Stimulated activated naive CD4-positive, alpha-beta T cell (primary cell): ENCODE measurements around the gene SLC25A21.
"Not testable (repeated sequence)": the region's sequence is repeated elsewhere in the genome, so short reads cannot be mapped to it uniquely, and the experiment has no call there.

Experiments used
- DNase-seq, 6 experiments: peaks; one replicate each; lab custom pipeline; 2025; lab: John Stamatoyannopoulos, UW

Gene SLC25A21

DNA sequence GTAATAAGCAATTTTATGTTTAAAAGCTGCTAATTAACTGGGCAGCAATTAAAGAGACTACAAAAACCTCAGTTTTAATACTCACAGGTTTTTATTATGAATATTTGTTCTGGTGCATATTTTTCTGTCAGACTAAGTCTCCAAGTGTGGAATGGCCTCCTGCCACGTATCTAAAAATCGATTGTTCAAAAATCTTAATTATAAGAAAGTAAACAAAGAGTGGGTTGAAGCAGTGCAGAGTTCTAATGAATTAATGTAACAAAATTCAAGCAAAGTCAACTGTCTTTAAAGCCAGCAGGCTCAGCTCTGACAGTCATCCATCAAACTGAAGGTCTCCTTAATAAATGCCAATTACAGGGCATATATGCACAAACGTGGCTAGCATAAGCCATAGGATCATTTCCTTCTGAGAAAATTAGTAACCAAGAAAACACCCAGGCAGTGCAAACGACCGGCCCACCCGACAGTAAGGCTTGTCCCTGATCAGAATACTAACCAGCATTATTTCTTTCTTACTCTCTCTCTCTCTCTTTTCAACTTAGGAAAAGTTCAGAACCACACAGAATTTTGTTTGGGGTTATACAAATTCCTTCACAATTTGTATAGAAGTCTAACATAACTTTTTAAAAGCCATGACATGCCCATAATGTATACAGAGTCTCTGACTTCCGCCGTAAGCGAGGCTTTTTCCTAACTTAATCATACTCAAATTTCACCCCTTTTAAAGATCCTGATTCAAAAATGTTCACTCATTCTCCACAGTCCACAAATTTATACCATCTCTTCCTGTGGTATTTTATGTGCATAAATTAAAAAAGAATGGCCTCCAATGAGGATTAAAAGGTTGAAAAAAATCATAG is 83.8 kb downstream of the SLC25A21 start:
- no peak for DNase-seq

GRCh38 chr14:37087520-37087919 is 84.9 kb downstream of the SLC25A21 start:
- no peak for DNase-seq

DNA sequence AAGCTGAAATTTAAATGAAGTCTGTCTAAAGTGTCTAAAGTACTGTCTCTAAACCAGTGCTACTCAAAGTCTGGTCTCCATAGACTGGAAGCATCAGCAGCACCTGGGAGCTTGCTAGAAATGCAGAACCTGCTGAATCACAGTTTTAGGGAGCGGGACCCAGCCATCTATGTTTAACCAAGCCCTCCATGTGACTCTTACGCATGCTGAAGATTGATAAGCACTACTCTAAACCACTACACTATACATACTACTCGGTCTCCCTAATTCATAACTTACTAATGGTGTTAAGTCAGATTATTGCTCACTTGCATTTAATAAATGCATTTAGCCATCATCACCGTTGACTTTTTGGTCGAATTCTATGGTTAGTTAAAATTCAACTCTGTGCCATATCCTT is 88.8 kb downstream of the SLC25A21 start:
- no peak for DNase-seq

DNA sequence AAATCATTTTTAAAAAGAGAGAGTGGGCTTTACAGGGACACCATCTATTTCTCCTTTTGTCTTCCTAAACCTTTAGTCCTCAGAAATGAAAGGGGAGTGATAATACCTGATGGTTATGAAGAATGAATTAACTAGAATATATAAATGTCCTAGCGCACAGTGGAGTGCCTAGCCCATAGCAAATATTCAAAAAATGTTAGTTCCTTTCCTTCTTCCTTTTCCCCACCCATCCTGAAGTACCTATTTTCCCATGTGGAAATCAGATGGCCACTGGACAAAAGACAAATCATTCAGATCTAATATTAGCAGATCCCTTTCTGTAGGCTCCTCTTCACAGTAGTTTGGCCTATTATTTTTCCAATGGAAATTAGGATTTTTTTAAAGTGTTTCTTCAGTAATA is 90.0 kb downstream of the SLC25A21 start:
- DNase-seq, result no peak

GRCh38 chr14:37081856-37082255 is 90.5 kb downstream of the SLC25A21 start:
- no peak for DNase-seq

DNA sequence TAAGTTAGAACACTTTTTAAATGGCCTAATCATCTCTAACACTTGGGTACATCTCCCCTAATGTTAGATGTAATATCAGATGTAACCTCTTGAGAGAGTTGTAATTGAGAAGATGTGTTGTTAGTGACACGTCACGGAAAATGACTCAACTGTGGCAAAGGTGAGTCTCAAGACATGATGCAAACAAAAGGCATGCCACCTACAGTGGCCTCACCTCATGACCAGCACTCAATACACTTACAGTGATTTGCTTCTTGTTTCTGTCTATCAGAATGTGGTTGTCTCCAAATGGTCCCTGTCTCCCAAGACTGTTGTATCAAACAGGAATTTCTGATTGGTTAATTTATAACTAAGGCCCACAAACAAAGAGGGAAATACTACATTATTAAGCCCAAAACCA is 91.2 kb downstream of the SLC25A21 start:
- DNase-seq, result no peak

DNA sequence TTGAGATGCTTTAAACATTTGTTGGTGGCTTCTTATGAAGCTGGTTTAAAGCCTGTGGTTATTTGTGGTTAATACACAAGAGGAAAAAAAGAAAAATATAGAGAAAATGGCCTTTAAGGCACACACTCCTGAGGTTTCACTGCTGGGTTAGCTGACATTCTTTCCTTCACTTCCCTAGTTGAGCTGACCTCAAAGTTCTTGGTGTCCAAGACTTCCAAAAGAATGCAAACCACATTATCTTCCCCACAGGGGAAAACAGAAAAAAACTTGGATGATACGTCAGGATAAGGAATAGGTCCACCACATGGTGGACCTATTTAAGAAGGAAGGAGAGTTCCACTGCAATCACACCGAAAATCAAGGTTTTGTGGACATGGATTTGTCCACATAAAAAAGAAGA is 94.3 kb downstream of the SLC25A21 start:
- no peak for DNase-seq

- not testable (repeated sequence) for DNase-seq
Measured at GRCh38 chr14:37074320-37074719, 98.1 kb downstream of the SLC25A21 start.

DNA sequence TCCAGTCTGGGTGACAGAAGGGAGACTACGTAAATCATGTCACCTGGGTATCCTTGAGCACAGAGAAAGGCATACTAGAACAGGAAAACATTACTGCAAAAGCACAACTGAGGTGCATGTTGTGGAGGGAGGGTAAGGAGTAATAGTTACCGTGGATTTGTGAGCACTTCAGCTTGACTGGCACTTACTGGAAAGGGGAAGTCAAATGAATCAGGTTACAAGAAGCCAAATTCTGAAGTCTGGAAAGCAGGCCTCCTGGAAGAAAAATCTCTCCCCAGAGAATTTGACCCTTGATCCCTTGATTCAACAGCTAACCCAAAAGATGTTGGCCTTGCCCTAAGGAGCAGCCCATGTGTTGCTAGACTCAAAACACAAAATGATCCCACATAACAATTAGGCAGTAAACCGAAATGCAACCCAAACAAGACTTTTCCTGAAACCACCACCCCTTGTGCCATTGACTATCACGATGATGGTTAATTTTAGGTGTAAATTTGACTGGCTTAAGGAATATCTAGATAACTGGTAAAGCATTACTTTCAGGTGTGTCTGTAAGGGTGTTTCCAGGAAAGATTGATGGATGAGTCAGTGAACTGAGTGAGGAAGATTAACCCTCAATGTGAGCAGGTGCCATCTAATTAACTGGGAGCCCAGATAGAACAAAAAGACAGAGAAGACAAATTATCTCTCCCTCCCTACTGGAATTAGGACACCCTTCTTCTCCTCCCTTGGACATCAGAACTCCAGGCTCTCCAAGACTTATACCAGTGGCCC is 108.8 kb downstream of the SLC25A21 start:
- no peak for DNase-seq

DNA sequence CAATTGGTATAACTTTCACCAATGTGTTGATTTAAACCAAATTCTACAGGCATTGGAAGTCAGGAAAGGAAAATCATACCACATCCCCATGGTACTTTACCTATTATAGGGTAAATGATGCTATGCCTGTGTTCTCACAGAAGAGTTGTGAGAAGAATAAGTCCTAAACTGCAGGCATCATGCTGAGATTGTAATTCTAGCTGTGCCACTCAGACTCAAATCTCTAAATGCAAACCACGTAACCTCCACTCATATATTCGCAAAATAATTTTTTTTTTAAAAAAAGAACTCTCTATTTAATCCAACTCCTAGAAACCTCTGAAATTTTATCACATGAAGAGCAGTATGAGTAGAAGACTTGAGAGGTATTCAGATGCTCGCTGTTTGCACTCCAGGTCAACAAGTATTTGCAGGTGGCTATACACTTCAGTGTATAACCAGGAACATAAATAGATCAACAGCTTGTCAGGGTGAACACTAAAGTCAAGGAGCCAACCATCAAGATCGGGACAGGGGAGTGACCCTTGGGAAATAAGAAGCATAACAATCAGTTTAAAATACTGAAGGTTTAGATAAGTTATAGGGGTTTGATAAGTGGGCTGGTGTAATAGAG is 110.1 kb downstream of the SLC25A21 start:
- no peak for DNase-seq

DNA sequence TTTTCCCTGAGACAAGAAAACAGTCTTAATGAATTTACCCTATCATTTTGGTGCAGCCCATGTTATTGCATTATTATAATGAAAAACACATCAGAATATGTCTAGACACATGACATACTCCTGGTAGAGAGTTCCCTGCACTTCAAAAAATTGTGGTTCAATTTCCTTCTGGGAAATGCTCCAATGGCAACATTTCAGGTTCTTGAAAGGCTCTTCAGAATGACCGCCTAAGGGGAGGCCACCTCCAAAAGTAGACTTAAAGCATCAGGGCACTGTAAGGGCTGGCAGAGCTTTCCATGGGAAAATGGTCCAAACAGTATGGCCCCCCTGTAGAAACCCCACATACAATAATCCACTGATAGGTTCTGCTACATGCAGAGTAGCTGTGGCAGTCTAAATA is 110.7 kb downstream of the SLC25A21 start:
- no peak for DNase-seq

DNA sequence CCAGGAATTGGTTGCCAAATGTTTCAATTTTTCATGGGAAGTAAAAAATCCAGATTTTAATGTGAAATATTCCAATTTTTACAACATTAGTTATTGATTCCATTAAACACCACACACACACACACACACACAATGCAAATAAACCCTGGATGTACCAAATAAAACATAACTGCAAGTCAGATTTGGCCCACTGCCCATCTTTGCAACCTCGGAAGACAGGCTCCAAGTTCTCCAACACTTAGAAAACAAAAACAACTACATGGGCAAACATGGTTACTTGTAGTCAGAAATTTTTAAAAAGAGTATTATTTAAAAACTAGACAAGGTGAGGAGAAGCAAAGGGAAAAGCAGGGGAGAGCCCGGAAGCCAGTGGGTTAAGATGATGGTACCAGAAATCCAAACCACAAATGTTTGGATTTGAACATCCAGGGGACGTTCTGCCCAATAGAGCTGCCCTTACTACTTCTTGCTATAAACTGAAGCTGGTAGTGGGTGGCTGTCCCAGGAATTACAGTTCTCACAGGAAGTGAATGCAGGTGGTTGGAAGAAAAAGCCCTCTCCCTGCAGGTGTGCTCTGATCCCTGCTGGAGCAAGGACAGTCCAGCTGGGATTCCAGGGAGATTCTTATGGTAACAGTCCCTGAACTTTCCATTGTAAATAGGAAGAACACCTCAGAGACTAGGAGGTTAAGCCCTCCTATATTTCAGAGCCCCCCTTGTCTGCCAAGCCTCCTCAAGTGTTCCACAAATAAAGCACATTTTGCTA is 111.7 kb downstream of the SLC25A21 start:
- DNase-seq, result no peak

DNA sequence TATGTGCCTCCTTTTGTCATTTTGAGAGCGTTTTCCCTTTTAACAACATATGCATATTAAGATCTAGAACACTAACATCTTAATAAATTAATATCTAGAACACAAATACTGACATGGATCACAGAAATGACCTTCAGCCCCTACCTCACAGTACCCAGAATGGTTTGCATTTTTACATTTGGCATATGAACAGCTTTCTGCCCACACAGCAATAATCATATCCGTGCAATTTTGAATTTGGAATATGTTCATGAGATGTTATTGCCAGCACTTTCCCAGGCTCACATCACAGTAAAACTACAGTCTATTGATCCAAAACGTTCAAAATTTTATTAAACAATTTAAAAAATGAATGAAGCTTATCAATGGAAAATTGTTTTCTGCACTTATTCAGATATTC is 114.6 kb downstream of the SLC25A21 start:
- DNase-seq, result no peak

DNA sequence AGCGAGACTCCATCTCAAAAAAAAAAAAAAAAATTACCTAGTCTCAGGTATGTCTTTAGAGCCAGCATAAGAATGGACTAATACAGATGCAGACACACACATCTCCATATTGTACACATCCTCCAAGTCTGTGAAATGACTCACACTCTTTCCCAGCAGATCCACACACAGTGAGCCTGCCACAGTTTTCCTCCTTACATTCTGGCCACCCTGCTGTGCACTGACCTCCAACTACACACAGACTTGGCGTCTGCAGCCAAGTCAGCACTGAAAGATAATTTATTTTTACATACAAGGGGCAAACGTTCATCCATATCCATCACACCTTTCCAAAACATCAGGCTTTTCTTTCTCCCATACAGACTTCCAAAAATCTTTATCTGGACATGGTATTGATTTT is 115.9 kb downstream of the SLC25A21 start:
- DNase-seq, result no peak

DNA sequence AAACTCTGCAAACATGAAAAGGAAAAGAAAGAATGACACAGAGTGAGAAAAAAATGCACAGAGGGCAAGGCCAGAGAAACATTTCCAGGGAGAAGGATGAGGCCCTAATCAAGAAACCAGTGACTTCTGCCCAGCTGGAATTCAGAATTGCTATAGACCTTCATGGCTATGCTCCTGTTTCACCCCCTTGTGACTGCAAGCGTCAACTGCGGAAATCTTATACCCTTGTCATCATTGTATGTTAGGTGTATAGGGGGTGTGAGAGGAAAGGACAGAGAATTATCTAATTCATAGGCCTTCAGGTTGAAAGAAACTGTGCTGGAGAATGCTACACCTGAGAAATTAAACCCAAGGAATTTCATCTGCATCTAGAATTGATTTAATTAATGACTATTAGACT is 117.5 kb downstream of the SLC25A21 start:
- no peak for DNase-seq

DNA sequence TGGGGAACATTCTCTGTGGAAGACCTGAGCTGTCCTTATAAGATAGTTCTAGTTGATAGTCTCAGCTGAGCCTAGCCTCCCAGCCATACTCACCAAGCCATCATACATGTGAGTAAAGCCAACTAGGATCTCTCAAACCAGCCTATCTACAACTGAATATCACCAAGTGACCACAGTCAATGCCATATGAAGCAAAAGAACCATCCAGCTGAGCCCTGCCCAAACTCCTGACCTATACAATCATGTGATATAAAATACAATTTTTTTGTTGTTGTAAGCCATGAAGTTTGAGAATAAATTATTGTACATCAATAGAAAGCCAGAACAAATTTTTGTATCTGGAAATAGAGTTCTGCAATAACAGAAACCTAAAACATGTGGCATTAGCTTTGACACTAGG is 118.3 kb downstream of the SLC25A21 start:
- DNase-seq, result no peak

DNA sequence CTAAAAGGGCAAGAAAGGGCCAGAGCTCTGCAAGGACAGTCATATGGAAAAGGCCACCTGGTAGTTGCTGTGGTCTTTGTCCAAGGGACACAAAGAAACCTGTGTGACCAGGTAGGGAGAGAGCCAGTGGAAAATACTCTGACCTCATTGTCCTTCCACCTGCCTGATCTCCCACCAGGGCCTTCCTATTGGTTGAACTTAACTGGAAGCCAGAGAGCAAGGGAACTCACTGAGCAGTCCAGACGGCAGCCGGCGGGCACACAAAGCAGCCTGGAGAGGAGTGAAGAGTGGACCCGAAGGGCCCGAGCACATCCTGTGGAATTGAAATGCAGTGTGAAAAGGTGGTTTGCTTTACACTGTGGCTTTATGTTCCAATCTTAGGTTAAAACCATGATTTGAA is 120.7 kb downstream of the SLC25A21 start:
- DNase-seq, result no peak

DNA sequence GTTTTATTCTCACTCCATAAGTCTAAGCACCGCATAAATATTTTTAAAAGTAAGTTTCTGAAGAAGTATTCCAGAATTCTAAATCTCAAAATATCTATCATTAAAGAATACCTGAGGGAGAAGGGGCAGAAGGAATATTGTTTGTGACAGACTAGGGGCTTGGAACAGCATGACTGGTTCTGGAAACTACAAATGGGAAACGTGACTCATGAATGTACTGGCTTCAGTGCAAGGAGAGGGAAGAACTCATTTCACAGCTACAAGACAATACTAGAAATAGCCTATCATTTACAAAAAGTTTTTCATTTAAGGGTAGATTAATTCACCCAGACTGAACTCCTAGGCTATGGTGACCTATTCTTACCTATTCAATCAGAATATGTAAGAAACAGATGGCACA is 121.3 kb downstream of the SLC25A21 start:
- DNase-seq, result no peak

GRCh38 chr14:37048666-37049071 is 123.7 kb downstream of the SLC25A21 start:
- DNase-seq, result no peak

DNA sequence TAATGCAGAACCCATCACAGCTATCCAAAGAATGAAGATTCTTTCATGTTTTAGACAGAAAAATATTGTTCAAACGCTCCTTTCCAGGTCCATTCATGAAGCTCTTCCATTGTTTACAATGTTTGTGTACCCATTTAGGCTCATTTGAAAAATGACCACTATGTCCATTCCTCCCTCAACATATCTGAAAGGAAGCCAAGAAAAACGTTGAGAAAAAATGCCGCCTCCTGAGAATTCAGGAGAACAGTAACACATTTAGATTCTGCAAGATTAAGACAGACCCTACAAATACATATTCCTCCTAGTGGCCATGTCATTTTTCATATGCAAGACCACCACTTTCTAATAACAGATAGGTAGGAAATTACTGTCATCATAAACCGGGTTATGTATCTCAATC is 124.4 kb downstream of the SLC25A21 start:
- no peak for DNase-seq

DNA sequence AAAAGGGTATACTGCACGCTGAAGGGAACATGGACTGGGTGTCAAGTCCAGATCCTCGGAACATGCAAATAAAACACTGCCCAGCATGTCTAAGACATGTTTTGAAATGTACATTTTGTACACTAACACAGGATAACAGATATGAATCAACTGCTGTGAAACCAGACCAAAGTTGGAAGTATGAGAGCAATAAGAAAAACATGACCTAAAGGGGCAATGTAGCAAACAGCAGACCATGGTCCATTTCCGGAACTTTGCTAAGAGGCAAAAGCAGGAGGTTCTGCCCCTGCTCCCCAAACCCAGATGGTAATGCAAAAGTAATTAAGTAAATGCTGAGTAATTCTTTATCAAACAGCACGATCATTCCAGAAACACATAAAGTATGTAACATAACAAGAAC is 125.2 kb downstream of the SLC25A21 start:
- no peak for DNase-seq

GRCh38 chr14:37046815-37047214 is 125.6 kb downstream of the SLC25A21 start:
- no peak for DNase-seq
